GM04503 (cell line): ENCODE results near the gene THOP1.

Experiments used
- DNase-seq: peaks from one replicate; pipeline ENCODE4 v3.0.0-alpha.2; 2012; ENCODE audit warnings: low read depth

Gene THOP1

DNA sequence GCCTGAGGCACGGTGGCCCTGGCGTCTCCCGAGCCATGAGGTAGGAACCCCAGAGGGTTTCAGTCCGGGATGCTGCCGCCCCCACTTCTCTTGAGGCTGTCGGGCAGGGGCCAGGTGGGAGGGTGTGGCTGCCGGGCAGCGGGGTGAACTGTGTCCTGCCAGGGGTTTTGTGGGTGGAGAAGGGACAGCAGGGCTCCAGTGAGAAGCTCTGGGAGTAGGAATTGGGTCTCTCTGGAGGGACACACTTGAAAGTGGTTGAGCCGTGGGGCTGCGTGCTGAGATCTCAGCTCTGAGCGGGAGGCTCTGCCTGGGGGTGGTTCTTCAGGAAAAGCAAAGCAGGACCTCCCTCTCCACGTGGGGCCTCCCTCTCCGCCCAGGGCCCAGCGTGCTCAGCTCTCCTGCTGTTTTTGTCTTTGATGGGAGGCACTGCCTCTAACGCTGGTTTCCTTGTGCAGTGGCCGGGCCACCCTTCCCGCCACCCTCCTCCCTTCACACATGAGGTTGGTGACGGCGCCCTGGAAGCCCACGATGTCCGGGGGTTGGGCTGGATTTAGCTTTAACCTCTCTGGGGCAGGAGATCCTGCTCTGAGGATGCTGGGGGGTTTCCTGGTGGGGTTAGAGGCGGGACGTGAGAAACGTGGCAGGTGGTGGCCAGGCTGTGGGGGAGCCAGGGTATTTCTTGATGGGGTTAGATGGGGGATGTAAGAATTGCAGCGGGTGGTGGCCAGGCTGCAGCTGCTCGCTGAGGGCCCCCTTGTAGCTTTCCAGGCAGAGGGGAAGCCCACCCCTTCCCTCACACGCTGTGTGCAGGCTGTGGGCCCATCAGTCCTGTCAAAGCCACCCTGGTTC is 19.1 kb downstream of the THOP1 start:
- DNase-seq: no peak

DNA sequence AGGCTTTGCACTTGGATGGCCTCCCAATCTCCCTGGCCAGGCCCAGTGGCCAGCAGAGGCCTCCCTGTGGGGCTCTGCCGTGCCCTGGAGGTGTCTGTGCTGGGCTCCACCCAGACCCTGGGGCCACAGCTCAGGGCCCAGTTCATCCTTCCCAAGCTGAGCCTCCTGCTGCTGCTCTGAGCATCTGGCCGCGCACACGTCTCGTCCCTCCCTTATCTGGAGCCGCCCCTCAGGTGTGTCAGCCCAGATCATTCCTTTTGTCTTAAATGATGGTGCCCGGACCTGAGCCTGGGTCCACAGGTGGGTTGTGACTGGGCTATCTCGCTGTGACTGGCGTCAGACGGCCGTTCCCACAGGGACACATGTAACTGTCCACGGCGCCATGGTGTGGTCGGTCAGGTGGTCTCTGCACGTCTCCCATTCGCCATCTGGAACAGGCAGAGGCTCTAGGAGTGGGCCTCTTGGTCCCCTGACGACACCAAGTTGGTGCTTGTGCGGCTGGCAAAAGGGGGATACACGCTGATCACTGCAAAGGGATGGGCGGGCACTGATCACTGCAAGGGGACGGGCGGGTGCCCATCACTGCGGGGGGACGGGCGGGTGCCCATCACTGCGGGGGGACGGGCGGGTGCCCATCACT is 20.1 kb downstream of the THOP1 start:
- DNase-seq: no peak

DNA sequence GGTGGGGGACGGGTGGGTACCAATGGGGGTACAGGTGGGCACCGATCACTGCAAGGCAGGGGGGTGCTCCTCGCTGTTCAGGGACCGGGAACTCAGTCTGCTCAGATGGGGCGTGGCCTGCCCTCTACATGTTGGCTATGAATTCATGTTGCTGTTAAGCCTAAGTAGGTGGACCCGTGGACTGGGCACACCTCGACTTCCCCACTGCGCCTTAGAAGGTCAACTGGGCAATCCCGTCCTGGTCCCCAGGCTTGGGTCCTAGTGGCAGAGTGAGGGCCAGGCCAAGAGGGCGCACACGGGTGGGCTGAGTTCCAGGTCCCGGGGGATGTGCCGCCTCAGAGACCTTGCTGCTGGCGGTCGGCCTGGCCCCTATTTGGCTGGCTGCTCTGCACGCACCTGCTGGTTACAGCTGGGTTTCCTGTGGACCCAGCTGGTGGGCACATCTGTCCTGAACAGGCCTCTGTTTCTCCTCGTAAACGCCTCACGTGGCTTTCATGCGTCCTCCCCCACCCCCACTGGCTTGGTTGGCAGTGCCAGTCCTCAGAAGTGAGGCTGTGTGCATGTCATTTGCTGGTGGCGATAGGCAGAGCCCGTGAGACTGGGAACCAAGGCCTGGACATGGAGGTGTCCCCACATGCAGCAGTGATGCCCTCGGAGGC is 20.8 kb downstream of the THOP1 start:
- DNase-seq: no peak

DNA sequence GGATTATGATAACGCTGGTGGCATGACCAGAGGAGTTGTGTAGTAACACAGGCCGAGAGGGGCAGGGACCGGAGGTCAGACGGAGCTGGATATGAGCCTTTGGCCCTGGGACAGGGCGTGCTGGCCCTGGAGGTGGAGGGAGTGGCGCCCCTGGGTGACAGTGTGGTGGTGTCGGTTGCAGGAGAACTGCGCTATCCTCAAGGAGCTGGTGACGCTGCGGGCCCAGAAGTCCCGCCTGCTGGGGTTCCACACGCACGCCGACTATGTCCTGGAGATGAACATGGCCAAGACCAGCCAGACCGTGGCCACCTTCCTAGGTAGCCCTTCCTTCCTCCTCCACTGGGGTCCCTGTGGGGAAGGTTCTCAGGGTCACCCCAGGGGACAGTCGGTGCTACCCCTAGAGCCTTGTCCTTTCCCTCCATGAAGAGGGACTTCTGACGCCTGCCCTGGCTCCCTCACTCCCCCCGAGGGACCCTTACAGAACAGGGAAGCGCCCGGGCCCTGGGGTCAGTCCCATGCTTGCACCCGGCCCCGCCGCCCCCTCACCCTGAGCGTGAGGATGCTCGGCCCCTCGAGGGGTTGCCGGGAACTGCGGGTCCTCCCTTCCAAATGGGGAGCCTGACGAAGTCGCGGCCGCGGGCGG is 21.6 kb downstream of the THOP1 start:
- DNase-seq: no peak

DNA sequence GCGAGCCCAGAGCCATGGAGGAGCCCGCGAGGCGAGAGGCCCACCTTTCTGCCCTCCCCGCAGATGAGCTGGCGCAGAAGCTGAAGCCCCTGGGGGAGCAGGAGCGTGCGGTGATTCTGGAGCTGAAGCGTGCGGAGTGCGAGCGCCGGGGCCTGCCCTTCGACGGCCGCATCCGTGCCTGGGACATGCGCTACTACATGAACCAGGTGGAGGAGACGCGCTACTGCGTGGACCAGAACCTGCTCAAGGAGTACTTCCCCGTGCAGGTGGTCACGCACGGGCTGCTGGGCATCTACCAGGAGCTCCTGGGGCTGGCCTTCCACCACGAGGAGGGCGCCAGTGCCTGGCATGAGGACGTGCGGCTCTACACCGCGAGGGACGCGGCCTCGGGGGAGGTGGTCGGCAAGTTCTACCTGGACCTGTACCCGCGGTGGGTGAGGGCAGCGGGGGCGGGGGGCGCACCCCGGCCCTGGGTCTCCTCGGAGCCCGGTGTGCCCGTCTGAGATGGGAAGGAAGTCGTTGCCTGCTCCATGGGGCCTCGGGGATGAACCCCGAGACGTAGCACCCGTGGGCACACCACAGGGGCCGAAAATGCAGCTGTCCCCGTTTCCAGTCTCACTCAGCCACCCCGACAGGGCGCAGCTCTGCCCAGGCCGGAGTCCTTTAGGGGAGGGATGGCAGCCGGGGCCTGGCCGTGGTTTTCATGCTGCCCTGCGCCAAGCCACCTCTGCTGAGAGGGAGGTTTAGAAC is 22.3 kb downstream of the THOP1 start:
- DNase-seq: no peak

DNA sequence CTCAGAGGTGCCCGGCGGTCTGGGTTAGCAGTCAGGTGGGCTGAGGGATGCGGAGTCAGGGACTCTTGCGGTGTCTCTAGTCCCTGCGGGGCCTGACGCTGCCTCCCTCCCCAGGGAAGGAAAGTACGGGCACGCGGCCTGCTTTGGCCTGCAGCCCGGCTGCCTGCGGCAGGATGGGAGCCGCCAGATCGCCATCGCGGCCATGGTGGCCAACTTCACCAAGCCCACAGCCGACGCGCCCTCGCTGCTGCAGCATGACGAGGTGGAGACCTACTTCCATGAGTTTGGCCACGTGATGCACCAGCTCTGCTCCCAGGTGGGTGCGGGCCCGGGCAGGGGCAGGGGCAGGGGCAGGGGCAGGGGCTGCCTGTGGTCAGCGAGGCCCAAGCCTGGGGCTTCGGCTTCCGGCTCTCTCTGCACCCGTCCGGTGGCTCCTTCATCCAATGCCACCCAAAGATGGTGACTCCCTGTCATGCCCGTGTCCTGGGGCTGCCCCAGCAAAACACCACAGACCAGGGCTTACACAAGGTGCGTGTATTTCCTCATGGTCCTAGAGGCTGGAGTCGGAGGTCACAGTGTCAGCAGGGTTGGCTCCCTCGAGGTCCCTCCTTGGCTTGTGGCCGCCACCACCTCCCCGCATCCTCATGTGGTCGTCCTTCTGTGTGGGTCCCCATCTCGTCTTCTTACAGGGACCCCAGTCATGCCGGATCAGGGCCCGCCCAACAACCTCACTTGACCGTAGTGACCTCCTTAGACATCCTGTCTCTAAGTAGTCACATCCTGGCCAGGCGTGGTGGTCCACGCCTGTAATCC is 23.0 kb downstream of the THOP1 start:
- no peak for DNase-seq

DNA sequence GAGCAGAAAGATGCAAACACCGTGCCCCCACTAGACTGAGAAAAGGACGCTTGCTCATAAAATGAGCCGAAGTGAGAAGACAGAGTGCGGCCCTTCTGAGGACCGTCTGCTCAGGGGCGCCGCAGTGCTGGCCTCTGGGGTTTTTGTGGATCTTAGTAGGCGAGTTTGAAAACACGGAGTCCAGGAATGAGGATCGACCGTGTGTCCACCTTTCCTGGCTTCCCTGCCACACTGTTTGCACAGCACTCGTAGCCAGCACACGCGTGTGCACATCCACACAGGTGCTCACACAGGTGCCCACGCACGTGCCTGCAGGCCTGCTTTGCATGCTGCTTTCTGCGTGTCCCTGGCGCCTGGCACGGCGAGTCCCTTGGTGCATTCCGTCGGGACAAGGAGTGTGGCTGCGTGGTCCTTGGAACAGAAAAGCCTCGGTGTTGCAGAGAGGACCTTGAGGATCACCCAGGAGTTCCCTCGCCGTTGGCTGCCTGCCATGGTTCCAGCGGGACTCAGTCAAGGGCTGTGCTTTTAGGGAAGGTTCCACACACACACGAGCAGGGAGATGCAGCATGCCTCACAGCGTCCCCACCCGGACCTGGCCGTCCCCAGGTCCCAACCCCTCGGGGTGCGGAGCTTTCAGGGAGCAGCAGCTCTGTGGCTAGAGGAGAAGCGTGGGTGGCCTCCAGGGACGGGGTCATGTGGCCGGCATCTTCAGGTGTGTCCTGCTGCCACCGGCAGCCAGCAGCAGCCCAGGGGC is 24.3 kb downstream of the THOP1 start:
- no peak for DNase-seq

DNA sequence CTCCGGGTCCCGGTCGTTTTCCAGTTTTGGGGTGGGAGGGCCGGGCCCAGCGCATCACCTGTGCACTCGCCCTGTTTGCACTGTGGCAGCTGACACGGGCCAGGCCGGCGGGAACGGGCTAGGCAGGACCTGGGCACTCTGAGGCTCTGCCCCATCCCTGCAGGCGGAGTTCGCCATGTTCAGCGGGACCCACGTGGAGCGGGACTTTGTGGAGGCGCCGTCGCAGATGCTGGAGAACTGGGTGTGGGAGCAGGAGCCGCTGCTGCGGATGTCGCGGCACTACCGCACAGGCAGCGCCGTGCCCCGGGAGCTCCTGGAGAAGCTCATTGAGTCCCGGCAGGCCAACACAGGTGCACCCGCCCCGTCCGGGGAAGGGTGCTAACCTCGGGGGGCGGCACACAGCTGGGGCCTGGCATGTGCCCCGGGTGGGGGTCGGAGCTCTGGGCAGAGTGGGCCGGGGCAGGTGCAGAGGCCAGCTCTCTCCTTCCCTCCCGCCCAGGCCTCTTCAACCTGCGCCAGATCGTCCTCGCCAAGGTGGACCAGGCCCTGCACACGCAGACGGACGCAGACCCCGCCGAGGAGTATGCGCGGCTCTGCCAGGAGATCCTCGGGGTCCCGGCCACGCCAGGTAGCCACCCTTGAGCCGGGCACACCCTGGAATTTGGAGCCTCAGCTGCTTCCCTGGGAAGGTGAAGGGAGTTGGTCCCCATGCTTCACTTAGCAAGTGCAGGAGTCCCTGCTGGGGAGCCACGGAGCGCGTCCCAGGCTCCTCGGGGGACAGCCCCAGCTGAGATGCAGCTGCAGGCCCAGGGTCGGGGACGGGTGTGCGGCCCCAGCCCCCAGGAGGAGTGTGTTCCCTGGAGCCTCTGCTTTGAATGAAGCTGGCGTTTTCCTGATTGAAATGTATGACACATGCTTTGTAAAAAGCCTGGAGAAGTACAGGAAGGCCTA is 25.1 kb downstream of the THOP1 start:
- DNase-seq: no peak

DNA sequence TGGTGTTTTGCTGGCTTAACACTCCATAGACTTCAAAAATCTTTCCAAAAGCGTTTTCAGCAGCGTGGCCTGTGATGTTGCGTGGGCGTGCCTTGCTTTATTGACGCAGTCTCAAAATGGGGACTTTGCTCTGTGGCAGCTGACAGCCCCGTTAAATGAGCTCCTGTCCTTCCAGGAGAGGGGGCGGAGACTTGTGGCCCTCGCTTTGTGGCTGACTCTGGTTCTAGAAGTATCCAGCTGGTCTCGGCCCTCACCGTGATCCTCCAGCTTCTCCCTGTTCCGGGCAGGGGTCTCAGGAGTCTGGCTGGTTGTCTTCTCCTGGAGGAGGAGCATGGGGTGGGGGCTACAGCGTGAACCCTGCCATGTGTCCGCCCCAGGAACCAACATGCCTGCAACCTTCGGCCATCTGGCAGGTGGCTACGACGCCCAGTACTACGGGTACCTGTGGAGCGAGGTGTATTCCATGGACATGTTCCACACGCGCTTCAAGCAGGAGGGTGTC is 26.0 kb downstream of the THOP1 start:
- no peak for DNase-seq

DNA sequence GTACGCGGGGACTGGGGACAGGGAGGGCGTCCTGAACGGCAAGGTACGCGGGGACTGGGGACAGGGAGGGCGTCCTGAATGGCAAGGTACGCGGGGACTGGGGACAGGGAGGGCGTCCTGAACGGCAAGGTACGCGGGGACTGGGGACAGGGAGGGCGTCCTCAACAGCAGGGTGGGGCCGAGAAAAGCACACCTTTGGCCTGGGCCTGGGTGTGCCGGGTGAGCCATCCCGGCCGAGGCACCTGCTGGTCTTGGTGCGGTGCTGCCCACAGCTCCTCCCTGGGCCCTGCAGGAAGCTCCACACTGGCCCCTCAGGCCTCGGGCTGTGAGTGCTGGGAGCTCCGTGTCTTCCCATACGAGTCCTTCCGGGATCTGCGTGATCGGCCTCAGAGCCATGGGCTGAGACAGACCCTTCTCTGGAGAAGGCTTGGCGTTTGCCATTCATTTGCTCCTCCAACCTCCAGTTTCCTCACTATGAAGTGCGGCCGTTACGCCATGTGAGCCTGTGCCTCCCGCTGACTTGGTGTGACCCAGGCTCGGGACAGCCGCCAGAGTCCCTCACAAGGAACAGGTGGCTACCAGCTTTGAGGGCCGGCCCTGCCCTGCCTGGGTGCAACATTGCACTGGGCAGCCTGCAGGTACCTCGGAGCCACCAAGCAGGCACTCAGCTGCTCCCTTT is 26.6 kb downstream of the THOP1 start:
- DNase-seq: no peak

DNA sequence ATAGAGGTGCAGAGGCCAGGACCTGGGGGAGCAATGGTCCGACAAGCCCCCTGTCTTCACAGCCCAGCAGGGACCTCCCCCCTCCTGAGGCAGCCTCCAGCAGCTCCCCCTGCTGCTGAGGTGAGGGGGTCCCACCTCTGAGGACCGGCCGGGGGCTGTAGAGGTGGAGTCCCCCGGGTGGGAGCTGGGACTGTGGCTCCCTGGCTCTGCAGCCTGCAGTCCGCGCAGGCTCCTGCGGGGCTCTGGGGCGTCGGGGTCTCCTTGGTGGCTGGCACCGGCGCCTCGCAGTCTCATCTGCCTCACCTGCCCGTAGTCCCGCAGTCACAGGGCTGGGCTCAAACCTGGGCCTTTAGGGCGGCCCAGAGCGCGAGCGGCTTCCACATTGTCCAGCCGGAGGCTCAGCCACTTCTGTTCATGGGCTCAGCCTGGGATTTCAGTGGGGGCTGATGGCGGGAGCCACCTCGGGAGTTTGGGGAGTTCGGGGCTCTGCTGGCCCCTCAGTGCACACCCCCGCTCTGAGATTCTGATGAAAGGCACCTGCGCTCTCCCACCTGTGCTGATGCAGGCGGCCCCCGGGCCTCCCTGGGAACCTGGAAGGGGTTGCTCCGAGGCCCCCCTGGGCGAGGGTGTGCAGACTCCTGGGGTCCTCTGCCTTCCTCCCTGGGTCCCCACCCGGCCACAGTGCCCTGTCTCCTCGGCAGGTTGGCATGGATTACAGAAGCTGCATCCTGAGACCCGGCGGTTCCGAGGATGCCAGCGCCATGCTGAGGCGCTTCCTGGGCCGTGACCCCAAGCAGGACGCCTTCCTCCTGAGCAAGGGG is 27.3 kb downstream of the THOP1 start:
- no peak for DNase-seq

DNA sequence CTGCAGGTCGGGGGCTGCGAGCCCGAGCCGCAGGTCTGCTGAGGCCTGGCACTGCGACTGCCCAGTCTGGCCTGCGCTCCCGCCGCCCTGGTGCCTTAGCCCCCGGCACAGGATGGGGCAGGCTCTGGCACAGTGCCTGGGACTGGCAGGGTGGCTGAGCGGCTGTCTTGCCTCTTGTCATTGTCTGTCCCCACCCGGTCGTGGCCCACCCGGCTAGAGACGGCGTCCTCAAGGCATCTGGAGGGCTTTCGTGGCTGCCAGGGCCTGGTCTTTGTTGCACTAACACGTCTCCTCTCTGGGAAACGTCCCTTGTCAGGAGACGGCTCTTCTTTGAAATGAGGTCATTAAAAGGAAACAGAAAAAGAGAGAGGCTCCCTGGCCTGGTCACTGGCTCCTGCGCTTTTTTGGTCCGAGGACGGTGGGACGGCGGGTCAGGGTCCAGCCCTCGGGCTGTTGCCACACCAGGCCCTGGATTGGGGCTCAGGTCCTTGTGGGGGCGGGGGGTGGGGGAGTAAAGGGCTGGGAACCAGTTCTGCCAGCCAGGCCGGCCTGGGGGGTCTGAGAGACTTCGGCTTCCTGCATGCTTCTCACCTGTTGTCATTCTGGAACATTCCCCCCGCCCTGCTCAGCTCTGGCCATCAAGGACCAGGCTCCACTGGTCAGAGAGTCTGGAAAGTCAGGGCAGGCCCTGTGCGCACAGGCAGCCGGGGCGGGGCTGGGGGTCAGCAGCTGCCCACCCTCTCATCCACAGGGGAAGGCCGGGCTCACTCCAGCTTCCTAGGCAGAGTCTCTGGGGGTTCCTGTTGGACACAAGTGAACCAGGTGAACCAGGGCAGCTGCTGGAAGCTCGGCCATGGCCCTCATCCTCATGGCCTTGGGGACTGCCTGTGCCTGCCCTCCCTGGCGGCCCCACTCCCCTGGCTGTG is 28.2 kb downstream of the THOP1 start:
- DNase-seq: no peak

DNA sequence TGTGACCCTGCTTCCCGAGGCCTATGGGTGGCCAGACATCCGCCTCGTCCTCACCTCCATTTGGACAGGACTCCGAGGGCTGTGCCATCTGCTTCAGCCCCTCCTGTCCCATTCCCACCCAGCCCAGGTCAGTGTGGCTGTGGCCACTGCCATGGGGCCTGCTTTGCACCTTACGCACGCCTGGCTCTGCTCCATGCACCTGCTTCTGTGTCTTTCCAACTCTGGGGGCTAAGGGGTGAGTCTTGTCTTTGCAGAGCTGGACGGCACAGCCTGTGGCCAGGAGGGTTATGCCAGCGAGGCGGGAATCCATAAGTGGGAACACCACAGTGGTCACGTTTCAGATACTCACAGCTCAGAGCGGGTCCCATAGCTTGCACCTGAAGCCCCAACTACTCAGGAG is 29.1 kb downstream of the THOP1 start:
- no peak for DNase-seq

DNA sequence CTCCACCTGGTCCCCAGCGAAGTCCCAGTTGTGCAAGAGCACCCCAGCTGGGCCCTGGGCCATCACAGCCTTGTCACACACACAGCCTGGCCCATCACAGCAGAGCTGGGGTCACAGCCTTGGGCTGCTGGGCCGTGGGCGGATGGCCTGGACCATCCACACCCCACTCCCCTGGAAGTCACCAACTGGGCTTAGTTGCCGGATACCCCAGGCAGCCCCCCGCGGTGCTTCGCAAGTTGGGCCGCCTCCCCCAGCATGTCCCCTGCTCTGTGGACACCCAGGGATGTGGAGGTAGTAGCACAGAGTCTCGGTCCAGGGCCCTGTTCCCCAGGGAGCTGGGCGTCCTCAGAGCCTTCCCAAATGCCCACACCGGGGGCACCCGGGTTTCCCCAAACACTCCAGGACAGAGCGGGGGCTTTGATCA is 29.9 kb downstream of the THOP1 start:
- DNase-seq: no peak

DNA sequence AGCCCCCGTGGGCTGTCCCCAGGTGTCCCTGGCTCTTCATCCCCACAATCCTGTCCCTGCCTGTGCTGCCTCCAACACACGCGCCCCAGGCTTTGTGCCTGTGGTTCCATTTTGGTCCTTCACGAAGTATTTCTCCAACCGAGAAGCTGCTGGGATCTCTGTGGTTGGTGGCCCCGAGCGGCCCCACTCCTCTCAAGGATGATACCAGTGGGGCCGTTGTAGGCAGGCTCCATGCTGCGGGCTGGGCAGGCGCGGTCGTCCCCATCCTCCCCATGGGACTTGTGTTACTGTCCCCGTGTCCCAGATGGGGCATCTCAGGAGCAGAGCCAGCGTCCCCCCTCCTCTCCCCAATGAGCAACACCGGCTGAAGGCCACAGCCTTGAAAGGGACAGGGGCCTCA is 30.6 kb downstream of the THOP1 start:
- no peak for DNase-seq

DNA sequence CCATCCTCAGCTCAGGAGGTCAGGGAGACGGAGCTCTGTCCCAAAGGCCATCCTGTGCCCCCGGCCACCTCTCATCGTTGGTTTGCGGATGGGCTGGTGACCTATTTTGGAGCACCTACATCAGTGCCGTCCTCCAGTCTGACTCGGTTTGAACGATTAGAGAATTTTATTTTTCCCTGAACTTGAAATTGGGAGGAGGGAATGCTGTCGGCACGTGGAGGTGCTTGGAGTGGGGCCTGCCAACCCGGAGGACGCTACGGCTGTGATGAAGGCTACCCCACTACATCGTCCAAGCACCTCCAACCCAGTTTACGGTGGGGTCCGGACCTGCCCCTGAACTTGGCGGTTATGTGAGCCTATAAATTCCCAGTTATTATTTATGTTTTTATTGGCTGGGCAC is 31.3 kb downstream of the THOP1 start:
- DNase-seq: no peak
